DND-41 (cell line): ENCODE measurements around the gene DLG2.

Experiments used
- EZH2 ChIP-seq: IDR thresholded peaks from 3 replicates; pipeline ENCODE4 v1.6.1; 2012; ENCODE audit warnings: borderline replicate concordance, low read depth, mild to moderate bottlenecking, moderate library complexity, low read length, inconsistent platforms; ENCODE audit not compliant: severe bottlenecking
- TF ChIP-seq, protein P1 (sequence below): IDR thresholded peaks from 2 replicates; pipeline ENCODE4 v1.5.1; 2012; ENCODE audit warnings: borderline replicate concordance, low read length, moderate library complexity, mild to moderate bottlenecking; ENCODE audit not compliant: poor library complexity, severe bottlenecking; ENCODE audit errors: extremely low read depth

DNA sequence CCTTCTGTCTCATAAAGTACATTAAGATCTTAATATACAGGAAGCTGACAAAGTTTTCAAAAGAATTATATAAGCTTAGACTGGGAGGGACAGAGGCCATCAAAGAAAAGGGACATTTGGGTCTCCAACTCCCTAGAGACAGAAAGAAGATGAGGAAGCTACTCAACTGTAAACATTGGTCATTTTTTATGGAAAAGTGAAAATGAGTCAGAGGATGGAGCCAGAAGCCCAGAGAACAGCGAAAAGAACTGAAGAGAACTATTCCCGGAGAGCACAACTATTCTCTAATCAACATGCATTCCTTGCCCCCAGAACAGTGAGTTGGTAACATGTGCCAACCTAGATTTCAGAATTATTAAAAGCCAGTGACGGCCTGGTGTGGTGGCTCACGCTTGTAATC lies 779.3 kb downstream of the DLG2 start:
- TF ChIP-seq, protein P1, sequence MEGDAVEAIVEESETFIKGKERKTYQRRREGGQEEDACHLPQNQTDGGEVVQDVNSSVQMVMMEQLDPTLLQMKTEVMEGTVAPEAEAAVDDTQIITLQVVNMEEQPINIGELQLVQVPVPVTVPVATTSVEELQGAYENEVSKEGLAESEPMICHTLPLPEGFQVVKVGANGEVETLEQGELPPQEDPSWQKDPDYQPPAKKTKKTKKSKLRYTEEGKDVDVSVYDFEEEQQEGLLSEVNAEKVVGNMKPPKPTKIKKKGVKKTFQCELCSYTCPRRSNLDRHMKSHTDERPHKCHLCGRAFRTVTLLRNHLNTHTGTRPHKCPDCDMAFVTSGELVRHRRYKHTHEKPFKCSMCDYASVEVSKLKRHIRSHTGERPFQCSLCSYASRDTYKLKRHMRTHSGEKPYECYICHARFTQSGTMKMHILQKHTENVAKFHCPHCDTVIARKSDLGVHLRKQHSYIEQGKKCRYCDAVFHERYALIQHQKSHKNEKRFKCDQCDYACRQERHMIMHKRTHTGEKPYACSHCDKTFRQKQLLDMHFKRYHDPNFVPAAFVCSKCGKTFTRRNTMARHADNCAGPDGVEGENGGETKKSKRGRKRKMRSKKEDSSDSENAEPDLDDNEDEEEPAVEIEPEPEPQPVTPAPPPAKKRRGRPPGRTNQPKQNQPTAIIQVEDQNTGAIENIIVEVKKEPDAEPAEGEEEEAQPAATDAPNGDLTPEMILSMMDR, result no peak
- TF ChIP-seq EZH2, result no peak
